GM03348 (cell line): ENCODE results near the gene ENOX1.

Experiments used
- DNase-seq: peaks from one replicate; pipeline ENCODE4 v3.0.0; 2012; ENCODE audit warnings: low spot score

ENOX1 gene

DNA sequence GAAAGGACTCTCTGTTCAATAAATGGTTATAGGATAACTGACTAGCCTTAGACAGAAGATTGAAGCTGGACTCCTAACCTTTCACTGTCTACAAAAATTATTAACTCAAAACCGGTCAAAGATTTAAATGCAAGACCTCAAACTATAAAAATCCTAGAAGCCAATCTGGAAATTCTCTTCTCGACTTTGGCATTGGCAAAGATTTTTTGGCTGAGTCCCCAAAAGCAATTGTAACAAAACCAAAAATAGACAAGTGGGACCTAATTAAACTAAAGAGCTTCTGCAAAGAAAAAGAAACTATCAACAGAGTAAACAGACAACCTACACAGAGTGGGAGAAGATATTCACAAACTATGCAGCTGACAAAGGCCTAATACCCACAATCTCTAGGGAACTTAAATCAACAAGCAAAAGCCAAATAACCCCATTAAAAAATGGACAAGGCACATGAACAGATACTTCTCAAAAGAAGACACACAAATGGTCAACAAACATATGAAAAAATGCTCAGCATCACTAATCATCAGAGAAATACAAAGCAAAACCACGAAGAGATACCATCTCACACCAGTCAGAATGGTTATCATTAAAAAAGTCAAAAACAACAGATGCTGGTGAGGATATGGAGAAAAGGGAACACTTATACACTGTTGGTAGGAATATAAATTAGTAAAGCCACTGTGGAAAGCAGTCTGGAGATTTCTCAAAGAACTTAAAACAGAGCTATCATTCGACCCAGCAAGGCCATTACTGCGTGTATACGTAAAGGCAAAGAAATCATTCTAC is 497.1 kb downstream of the ENOX1 start:
- no peak for DNase-seq

DNA sequence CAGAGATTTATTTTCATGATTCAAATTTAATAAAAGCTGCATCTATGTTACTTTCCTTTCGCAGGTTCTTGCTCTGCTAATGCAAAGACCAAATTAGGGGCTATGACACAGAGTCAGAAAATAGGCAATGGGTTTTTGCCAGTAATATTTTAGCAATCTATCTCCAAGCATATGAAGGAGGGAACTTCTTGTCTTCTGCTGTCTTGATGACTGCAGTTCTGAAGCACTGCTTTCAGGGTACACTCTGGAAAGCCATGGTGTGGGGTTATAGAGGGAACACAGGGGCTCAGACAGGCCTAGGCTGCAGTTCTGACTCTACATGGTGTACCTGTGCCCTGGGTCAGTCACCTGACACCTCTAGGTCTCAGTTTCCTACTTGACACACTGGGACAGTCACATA is 500.0 kb downstream of the ENOX1 start:
- no peak for DNase-seq

DNA sequence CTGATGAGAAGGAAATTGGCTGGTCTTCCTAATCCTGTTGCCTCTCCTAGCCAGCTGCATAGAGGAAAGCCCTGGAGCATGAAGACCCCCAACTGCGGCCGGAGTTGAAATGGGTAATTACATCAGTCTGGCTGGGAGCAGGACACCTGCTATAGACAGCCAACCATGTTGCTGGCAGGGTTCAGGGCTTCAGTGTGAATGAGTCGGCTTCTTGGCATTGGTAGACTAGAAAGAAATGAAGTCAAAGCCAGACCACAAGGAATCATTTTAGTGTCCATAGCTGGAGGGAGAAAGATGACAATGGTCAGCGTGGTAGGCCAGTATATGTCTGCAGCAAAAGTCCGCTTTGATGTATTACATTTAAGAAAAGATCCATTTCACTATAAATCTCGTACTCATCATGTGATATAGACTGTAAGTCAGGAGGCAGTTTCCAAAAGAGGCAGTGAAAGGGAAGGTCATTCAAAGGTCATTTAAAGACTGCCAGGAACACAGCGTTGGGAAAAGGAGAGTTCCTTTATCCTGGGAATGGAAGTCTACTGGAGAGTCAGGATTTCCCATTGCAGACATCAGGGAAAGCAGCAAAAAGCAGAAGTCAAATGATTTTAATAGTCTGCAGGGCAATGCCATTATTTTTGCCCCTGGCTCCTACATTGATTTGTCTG is 500.7 kb downstream of the ENOX1 start:
- DNase-seq, result peak; percentile 29

DNA sequence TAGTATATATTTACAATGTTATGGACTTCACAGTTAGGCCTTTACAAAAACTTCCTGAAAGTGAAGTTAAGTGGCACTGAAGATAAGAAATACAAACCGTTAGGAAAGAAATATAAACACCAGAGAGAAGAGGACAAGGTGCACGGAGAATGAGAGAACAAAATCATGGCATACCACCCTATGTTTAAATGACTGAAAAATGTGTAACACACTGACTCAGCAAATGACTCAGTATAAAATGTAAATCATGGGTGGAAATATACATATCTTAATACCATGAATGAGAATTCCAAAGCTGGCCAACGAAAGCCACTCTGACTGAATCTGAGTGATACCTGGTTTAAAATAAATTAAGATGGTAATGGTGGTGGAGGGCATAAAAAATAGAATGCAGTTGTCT is 502.6 kb downstream of the ENOX1 start:
- DNase-seq, result peak; percentile 20

DNA sequence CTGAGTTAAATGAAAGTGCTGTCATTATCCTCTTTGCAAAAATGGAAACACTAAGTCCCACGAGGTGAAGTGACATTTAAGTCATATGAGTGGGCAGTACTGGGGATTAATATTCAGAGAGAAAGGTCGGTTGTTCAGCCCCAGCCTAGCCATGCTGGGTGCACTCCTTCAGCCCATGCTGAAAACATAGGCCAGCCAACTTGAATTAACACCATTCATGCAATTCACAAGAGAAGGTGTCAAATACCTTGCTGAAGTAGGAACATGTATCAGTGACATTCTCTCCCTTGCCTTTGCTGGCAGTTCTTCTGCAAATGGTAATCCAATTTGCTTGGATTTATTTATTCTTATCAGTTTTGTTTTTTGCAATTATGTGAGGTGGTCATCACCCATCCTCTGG is 507.1 kb downstream of the ENOX1 start:
- no peak for DNase-seq

DNA sequence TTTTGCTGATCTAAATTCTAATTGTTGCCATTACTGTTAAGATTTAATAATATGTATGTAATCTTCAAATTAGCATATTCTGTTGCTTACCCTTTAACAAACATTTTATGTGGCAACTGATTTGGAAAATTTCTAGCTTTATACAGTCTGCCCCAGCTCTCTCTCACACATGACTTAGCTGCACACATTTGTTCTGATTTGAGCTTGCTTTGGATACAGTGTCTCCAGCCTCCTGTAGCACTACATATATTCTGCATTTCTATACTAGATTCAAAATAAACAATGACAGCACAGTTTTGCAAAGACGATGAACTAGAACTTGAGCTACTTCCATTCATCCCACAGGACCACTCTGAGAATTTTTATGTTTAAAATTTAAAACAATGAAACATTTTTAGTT is 508.6 kb downstream of the ENOX1 start:
- DNase-seq, result no peak

DNA sequence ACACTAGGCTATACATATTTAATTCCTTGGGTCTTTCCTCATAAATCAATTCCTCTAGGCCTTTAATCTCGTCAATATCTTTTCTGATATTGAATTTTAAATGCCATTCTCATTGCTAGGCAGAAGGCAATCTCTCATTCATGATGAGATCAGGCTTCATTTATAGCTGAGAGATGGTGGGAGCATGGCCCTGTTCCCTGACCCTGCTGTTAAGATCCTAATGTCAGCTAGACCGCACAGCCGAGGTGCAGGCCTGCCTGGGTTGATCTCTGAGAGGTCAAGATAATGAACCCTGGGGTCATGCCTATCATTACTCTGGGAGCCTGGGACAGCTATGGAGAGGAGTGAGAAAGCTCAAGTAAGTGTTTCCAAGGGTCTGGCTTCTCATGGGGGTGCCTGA is 509.6 kb downstream of the ENOX1 start:
- no peak for DNase-seq

DNA sequence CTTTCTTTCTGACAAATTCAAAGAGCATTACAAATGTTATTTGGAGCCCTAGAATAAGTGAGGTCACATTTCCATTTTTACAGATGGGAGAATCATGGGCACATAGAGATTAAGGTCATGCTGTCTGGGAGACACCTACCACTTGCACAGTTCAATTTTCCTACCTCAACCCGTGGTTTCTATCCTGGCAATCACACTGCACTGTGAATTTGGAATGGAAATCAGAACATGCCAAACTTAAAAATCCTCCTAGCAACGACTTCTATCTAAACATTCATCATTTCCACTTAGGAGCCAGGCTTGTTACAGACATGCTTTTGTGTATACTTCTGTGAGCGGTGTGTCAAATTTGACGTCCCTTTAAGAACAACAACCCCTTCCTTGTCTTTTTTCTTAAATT is 511.9 kb downstream of the ENOX1 start:
- DNase-seq, result no peak

DNA sequence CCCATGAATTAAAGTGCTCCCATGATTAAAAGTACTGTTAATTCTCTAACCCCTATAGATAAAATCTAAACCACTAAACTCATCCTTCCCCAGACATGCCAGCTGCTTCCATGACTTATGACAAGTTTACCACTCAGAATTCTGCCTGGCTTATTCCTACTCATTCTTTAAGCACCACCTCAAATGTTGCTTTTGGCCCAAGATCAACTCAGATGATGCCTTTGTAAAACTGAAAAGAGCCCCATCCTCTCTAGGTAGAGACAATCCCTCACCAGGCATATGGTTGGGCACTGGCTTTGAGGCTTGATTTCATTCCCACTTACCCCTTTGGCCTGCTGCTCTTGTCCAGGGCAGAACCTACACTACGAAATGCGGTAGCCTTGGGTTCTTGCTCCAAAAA is 513.4 kb downstream of the ENOX1 start:
- DNase-seq, result no peak

DNA sequence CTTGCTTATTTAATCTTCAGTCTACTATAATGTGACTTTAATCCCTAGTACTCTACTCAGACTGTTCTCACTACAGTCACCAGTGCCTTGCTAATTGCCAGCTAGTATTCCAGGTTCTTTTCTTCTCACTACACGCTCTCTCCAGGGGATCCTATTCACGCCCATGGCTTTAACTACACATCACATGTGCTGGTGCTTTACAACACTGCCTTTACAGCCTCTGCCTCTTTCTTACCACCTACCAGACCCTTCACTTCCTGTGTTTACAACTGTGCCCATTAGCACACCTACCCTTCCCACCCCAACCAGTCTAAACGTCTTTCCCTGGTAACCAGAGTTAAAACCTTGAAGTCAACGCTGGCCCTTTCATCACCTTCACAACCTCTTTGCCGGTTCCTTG is 513.9 kb downstream of the ENOX1 start:
- no peak for DNase-seq

DNA sequence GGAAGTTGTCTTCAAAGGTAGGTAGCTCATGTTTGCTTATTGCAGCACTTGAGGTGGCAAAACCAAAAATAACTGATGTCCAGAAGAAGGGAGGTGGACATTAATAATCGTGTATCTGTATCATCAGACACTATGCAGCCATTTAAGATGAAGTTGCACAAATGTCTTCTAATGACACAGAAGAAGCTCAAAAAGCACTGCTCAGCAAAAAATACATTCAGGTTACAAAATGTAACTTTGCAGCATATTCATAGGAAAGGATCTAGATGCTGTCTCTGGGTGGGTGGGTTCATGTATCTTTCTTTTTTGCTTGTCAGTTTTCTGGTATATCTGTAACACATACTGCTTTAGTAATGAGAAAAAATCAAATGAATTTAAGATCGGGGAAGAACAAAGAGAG is 515.6 kb downstream of the ENOX1 start:
- DNase-seq, result no peak

DNA sequence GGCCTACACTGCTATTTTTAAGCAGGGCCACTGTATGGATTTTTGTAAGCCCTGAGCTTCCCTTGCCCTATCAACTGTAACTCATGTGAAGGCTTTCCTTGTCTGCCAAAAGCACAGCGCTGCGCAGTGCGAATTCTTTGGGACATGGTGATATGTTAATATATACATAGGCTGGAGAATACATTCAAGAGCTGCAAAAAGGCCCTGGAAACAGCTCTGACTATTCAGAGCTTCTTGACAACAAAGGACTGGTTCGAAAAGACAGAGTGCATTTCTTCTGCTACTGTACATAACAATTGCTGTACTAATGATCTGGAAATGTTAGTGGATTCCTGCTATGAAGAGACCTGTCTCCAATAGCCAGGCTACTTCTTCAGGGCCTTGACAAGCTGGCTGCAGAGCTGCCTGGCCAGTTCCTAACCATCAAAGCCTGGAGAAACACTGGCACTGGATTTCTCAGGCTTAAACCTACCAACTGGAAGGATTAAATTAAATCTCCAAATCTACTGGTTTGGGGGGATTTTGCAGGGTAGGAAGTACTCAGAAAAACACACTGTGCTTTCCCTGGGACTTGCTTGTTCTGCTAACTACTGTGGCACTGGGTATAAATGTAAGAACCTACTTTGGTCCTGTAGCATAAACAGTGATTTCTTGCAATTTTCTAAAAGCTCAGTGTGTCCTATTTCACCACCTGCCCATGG is 516.5 kb downstream of the ENOX1 start:
- DNase-seq, result no peak

DNA sequence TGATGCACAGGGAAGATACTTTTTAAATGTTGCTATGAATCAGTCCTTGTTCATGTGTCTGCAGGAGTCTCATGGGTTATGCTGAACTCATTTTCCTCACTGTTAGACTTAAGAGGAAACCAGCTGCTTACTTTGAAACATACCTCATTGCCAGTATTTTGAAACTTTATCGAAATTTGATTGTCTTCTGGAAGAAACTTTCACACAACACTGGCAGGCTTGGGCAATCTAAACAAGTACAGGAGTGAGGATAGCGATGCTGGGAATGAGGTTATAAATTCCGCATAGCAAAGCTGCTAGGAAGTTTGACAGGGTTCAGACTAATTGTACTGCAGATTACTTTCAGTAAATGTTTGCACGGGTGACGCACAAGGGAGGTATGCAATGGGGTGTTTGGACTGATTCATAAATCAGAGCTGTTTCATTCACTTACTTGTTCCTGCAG is 517.7 kb downstream of the ENOX1 start:
- DNase-seq, result peak; percentile 82

DNA sequence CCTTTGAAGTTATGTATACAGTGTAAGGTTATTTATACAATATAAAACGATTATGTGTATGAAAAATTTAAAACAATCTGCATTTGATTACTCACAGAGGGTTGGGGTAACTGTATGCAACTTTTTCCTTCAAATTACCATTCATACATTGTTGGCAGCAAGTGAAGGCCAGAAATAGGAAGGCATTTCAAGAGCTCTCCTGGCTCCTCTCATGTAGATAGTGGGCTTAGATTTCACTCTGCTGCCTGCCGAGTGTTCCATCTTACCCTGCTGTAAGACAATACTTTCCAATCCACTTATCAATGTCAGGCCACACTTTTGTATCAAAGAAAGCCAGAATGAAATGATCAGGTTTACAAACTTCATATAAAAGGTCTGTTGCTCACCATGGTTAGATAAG is 518.1 kb downstream of the ENOX1 start:
- DNase-seq, result no peak

DNA sequence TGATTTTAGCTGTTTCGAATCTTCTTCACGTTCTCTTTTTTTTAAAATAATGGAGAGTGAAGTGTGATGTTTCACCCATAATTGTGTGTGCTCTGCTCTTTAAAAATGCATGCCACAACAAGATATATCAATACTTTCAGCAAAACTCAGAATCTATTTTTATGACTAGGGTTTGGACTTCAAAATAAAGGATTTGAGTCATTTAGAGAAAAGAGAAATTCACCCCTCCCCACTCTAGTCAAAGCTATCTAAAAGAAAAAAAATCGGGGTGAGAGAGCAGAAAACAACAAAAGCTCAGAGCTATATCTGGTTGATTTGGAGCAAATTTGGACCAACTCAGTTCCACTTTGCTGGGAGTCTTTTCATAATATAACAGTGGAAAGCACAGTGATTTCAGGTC is 518.9 kb downstream of the ENOX1 start:
- no peak for DNase-seq

DNA sequence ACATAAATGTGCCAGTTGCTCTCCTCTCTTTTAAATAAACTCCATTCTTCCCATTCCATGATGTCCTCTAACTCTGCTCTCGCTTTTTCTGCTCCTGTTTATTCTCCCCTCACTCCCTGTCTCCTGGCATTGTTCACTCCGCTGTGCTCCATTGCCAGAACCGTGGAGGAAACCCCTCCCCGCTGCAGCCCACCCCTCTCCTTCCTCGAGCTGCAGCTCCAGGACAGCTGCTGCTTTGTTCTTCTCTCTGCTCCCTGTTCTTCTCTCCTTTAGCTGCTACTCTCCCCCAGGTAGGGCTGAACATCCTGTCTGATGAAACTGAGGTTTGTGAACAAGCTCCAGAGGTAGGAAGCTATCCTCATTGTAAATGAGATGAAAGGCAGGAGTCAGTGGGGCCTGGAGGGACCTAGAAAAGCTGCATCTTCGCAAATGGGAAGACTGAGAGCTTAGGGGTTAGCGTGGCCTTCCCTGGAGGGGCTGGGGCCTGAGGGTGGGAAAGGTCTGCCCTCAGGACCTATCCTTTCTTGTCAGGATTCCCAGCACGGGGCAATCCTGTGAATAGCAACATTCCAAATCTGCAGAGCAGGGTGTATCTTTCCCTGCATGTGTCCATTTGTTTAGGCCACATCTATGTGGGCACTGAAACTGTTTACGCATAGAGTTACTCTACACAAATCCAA is 519.7 kb downstream of the ENOX1 start:
- DNase-seq, result no peak

DNA sequence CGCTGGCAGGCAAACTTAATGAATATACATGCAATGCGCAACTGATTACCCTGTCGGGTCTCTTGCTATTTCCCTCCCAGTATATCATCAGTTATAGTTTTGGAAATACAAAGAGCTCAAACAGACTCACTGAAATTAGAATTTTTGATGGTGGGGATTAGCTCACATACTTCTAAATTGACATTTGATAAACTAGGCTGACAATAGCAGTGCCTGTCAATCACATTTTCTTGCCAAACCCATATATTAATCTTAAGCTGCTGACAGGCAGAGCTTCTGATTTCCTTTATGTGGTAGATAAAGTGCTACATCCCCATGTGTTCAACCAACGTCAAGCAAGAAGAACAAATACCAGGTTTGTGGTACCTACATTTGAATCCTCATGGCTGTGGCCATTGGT is 521.7 kb downstream of the ENOX1 start:
- no peak for DNase-seq

DNA sequence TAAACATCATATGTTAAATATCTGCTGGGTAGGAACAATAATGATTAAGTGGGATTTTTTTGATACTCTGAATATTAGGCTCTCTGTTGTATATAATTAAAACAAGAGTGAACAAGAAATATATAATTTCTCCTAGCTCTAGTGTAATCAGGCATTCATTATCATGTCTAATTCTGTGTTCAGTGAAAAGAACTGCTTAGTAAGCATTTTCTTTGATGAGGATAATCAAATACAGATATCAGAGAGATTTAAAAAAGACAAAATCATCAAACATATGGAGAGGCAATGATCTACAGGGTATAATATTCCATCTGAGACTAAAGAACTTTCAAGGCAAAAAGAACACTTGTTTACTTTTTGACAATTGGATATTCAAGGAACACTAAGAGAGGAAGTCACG is 522.3 kb downstream of the ENOX1 start:
- no peak for DNase-seq

DNA sequence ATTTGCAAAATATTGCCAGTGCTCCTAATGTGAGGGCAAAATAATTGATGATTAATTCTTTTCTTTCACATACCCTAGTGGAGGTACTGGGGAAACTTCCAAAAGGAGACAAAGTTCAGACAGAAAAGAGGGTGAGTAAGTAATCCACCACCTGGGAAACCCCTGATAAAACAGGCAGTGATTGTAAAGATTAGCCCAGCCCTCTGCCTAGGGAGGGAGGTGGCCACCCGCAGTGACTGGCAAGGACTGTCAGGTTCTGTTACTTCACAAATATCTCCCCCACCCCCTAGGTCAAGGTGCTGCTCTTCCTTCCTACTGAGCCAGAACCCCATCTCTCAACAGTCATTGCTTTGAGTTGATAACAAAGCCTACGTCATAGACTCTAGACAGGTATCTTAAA is 523.7 kb downstream of the ENOX1 start:
- DNase-seq, result no peak

DNA sequence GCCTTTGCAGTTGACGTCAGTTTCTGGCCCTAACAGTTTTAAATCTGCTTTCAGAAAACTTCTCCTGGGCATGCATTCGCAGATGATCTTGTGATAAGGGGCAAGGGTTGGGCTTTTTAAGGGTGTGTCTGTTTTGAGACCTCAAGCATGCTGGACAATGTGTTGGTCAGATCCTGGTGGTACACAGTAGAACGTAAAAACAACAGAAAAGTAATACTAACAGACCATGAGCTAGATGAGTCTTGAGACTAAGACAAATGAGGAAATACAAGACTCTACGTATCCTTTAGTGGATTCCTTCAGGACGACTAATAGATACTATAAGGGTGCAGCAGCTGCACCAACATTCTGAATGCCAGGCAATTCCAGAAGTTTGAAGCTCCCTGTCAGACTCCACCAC is 525.8 kb downstream of the ENOX1 start:
- peak; percentile 49 for DNase-seq

DNA sequence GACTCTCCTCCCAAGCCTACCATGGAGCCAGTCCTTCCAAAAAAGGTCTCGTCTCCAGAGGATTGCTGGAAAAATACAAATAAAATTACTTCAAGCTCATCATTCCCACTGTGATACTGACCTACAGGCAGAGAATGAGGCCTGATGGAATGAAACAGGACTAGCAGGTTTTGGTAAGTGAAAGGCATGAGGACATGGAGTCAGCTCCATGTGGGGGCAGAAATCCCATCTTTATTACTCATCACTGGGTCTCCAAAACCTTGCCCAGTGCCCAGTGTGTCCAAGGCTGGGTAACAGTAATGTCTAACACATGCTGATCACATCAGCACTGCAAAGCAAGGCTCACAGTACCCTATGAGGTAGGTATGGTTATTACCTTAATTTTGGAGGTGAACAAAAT is 528.0 kb downstream of the ENOX1 start:
- no peak for DNase-seq

DNA sequence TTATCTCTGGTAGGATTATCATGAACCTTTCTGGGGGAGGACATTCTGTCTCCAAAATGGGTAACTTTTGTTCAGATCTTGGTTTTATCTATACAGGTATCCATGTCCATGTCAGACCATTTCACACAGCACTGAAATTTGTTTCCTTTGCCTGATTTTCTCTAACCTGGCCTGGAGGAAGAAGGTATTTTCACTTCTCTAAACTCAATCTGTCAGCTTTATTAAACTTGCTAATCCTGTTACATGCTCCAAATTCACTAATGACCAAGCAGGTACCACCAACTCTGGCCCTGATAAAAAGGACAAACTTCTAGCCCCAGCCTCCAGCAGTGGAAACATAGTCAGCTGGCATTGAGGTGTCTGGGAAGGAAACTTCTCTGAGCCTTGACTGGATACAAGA is 529.0 kb downstream of the ENOX1 start:
- DNase-seq, result no peak

DNA sequence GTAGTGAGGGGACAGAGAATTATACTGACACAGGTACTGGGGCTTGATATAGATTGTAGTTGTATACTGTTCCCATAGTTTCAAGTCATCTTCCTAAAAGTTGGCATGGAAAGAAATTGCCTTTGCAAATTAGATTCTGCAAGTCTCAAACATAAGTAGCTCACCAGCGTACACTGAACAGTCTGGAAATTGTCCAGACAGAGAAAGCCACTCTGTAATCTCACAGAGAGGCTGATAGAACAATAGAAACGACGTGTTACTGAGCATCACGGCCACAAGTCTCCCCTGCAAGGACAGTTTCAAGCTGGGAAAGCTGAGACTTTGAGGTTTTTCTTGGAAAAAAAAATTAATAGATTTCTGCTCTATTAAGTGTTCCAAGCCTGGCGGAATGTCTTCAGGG is 534.8 kb downstream of the ENOX1 start:
- no peak for DNase-seq
